Mammary epithelial cell (primary cell): ENCODE results near the gene PSMD12.

ENCODE experiments used
- EZH2 ChIP-seq: IDR thresholded peaks from 2 replicates; pipeline ENCODE4 v1.6.1; 2012; ENCODE audit warnings: low read length, inconsistent platforms, borderline replicate concordance
- TF ChIP-seq, protein P1 (sequence below), 2 donors: IDR thresholded peaks in 1 of 2; conservative IDR thresholded peaks in 1 of 2; 2 replicates each; pipeline ENCODE4 v1.5.1; 2011 to 2012; ENCODE audit warnings: inconsistent platforms in 2 of 2, low read length in 2 of 2, mild to moderate bottlenecking in 2 of 2, control low read depth in 1 of 2, low read depth in 1 of 2; ENCODE audit not compliant: insufficient read depth in 1 of 2; ENCODE audit errors: extremely low read depth in 1 of 2

DNA sequence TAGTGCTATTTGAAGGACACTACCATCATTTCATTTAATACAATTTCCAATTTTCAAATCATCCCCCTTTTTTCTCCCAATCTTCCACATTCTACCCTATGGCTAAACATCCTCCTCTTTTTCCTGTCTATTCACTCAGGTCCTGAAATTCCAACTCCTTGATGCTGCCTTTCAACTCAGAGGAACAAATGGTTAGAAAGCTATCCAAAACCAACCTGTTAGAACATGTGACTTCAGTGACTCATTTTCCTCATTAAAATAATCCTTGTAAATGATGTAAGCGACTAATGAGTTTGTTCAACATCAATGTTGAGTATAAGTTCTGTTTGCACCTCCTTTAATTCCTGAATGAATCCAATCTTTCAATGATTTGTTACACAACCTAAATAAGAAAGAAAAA, 5.5 kb downstream of the PSMD12 start:
- TF ChIP-seq, protein P1, sequence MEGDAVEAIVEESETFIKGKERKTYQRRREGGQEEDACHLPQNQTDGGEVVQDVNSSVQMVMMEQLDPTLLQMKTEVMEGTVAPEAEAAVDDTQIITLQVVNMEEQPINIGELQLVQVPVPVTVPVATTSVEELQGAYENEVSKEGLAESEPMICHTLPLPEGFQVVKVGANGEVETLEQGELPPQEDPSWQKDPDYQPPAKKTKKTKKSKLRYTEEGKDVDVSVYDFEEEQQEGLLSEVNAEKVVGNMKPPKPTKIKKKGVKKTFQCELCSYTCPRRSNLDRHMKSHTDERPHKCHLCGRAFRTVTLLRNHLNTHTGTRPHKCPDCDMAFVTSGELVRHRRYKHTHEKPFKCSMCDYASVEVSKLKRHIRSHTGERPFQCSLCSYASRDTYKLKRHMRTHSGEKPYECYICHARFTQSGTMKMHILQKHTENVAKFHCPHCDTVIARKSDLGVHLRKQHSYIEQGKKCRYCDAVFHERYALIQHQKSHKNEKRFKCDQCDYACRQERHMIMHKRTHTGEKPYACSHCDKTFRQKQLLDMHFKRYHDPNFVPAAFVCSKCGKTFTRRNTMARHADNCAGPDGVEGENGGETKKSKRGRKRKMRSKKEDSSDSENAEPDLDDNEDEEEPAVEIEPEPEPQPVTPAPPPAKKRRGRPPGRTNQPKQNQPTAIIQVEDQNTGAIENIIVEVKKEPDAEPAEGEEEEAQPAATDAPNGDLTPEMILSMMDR (conservative IDR thresholded peaks at IDR 0.05 in 1 of 2, IDR thresholded peaks at IDR 0.05 in 1 of 2; ENCODE audit: extremely low read depth in 1 of 2, insufficient read depth in 1 of 2, low read depth in 1 of 2, low read length in 2 of 2): no peak
- no peak for TF ChIP-seq EZH2
